Activated CD4-positive, alpha-beta T cell treated with anti-CD3 and anti-CD28 coated beads, Interleukin-2, amount 10 ng/mL, durations not matched to agents 7 days and 5 days (primary cell): ENCODE measurements around the gene STK32C. TPM values are rescaled to one million over a fixed set of nuclear protein-coding genes. Genes with fewer than 3 reads are reported as not detected.
A peak's percentile ranks its signal among the peaks of the same experiment; 100 is the strongest.

Experiments
- CTCF ChIA-PET: fragments of 350-600 bp; sonication (Branson Sonifier 250); formaldehyde crosslinking; loops from one replicate; lab custom pipeline; 2021; ENCODE audit warnings: antibody characterized with exemption; lab: Charles Lee
- POLR2A ChIA-PET: fragments of 350-600 bp; sonication (Branson Sonifier 250); formaldehyde crosslinking; loops from one replicate; lab custom pipeline; 2021; ENCODE audit warnings: antibody characterized with exemption; lab: Charles Lee
- DNase-seq: peaks from one replicate; pipeline ENCODE4 v3.0.0-alpha.2; 2020
- H3K27ac Mint-ChIP-seq: one replicate; pipeline ENCODE4 v1.8.0; 2021; ENCODE audit warnings: mild to moderate bottlenecking, moderate library complexity, mixed read lengths
- H3K27me3 Mint-ChIP-seq: one replicate; pipeline ENCODE4 v1.8.0; 2021; ENCODE audit warnings: mixed read lengths
- H3K36me3 Mint-ChIP-seq: one replicate; pipeline ENCODE4 v1.8.0; 2021; ENCODE audit warnings: low read depth, mixed read lengths
- H3K4me1 Mint-ChIP-seq: one replicate; pipeline ENCODE4 v1.8.0; 2021; ENCODE audit warnings: mixed read lengths
- H3K4me3 Mint-ChIP-seq: one replicate; pipeline ENCODE4 v1.8.0; 2021; ENCODE audit warnings: mild to moderate bottlenecking, moderate library complexity, mixed read lengths
- H3K9me3 Mint-ChIP-seq: one replicate; pipeline ENCODE4 v1.8.0; 2021; ENCODE audit warnings: mixed read lengths
- total RNA-seq, 2 experiments: library from RNA; stranded (reverse); gene quantifications; one replicate each; pipeline ENCODE4 v1.2.3, GENCODE V29; 2021

STK32C gene
- total RNA-seq, 2 experiments from 2014 or later = 11.1 to 15.2 TPM

- H3K4me1 Mint-ChIP-seq = no peaks in the 10 kb centered on the region
- POLR2A ChIA-PET = no interaction called here
- no peak overlapping the region for H3K4me3 Mint-ChIP-seq
- CTCF ChIA-PET = no interaction called here
- H3K9me3 Mint-ChIP-seq = peaks cover 2% of the 10 kb centered on the region
- no peak for DNase-seq
- H3K36me3 Mint-ChIP-seq = no peaks in the 10 kb centered on the region
- H3K27ac Mint-ChIP-seq = no peak overlapping the region
- no peaks in the 10 kb centered on the region for H3K27me3 Mint-ChIP-seq
Observed at GRCh38 chr10:132196178-132197113, 111.3 kb downstream of the STK32C start.

DNA sequence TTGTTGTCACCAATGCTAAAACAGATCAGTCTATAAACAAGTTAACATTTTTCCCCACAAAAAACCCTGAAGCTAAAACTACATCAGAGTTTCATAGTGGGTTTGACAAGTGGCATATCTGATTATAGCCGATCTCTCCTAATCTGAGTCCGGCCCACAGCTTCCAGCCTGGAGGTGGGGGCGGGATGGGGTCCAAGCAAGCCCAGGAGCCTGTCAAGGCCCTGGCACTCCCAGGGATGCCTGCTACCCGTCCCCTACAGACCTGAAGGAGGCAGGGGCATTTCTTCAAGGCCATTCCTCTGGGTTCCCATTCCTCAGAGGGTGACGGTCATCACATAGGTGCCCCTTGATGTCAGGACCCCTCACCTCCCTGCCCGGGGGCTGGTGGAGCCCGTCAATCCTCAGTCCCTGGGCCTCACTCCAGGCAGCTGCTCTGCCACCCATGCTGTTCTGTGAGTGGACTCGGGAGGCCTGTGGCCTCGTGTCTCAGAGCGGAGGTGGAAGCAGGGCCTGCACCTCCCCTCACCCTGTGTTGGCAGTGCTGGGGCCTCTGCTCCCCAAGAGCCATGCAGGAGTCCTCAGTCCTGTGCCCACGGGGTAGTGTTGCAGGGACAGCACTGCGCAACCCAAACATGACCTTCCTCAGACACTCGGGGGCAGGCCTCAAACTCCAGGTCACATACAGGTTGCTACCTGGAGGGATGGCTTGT, 112.2 kb downstream of the STK32C start:
- no peak for DNase-seq
- Mint-ChIP-seq H3K36me3 (no peaks in the 10 kb centered on the region), H3K4me3 (no peak overlapping the region), H3K27me3 (no peaks in the 10 kb centered on the region), H3K4me1 (no peaks in the 10 kb centered on the region), H3K27ac (no peak overlapping the region), H3K9me3 (peaks cover 4% of the 10 kb centered on the region)
- CTCF ChIA-PET = interaction anchor here (0.9 kb wide), 1 partner anchor 24 kb away, joined by 3 read pairs; no protein-coding TSS in a partner anchor
- POLR2A ChIA-PET = no interaction called here

GRCh38 chr10:132194726-132195125, 113.0 kb downstream of the STK32C start:
- DNase-seq = no peak
- H3K27me3 Mint-ChIP-seq = peaks cover 4% of the 10 kb centered on the region
- H3K4me3 Mint-ChIP-seq = no peak overlapping the region
- CTCF ChIA-PET = interaction anchor here (0.9 kb wide), 1 partner anchor 25 kb away, joined by 3 read pairs; no protein-coding TSS in a partner anchor
- no peak overlapping the region for H3K27ac Mint-ChIP-seq
- POLR2A ChIA-PET = no interaction called here
- peaks cover 5% of the 10 kb centered on the region for H3K9me3 Mint-ChIP-seq
- H3K36me3 Mint-ChIP-seq = no peaks in the 10 kb centered on the region
- no peaks in the 10 kb centered on the region for H3K4me1 Mint-ChIP-seq

DNA sequence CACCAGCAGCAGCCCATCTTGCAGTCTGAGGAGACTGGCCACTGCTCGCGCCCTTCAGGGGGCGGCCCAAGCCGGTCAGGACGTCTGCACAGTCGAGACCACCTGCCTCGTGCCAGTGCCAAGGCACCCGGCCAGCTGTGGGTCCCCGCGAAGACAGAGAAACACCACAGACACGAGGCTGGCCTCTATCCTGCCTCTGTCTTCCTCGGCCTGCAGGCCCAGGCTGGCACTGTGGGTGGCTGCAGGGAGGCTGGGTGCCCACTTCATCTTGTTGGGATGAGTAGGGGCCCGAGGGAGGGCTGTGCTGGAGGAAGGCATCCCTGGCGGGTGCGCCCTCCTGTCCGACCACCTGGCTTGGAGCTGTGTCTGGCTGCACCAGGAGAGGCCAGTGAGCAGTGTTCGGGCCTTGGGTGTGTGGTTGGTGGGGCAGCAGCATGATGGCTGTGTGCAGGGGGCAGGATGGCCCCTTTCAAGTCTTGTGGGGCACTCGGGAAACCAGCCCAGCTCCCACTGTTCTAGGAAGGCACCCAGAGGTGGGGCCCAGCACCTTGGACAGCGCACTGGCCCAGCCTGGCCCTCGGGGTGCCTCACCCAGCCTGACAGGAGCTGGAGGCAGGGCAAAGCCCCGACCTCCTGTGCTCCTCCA, 113.7 kb downstream of the STK32C start:
- Mint-ChIP-seq H3K4me1 (no peaks in the 10 kb centered on the region), H3K9me3 (peaks cover 5% of the 10 kb centered on the region), H3K4me3 (no peak overlapping the region), H3K27me3 (peaks cover 11% of the 10 kb centered on the region), H3K27ac (no peak overlapping the region), H3K36me3 (no peaks in the 10 kb centered on the region)
- DNase-seq = peak; percentile 47
- ChIA-PET POLR2A (no interaction called here), CTCF (no interaction called here)

- DNase-seq = no peak
- no peaks in the 10 kb centered on the region for H3K36me3 Mint-ChIP-seq
- H3K4me1 Mint-ChIP-seq = no peaks in the 10 kb centered on the region
- POLR2A ChIA-PET = no interaction called here
- peaks cover 20% of the 10 kb centered on the region for H3K27me3 Mint-ChIP-seq
- no peak overlapping the region for H3K4me3 Mint-ChIP-seq
- CTCF ChIA-PET = no interaction called here
- no peak overlapping the region for H3K27ac Mint-ChIP-seq
- H3K9me3 Mint-ChIP-seq = peaks cover 5% of the 10 kb centered on the region
Observed at GRCh38 chr10:132192991-132193665, 114.6 kb downstream of the STK32C start.

DNA sequence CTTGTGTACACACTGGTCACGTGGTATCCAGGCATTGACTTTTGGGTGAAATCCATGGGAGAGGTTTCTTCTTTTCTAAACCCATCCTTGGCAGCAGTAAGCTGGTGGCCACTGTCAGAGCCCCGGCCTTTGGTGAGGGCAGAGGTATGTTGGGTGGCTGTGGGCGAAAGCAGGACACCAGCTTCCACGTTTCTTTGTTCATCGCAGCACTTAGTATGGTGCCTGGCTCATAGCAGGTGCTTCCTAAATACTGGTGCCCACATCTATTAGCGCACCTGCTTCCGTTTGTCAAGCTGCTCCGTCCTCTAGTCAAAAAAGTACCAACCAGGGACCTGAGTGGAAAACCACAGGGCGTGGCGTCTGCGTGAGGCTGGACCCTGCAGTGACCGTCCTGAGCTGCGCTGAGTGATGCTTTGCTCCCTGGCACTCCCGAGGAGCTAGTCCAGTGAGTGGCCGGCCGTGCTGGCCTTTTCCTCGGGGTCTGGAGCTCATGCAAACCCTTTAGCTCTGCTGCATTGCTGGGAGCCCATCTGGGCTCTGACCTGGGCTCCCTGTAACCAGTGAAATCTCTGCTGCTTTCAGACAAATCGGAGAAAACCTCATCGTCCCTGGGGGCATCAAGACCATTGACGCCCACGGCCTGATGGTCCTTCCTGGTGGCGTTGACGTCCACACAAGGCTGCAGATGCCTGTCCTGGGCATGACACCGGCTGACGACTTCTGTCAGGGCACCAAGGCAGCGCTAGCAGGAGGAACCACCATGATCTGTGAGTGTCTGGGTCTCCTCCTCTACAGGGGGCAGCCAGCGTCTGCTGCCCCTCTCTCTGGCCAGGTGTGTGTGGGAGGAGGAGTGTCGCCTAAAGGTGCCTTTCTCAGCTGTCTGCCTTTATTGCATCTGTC, 115.4 kb downstream of the STK32C start:
- Mint-ChIP-seq H3K36me3 (no peaks in the 10 kb centered on the region), H3K4me3 (no peak overlapping the region), H3K27me3 (peaks cover 24% of the 10 kb centered on the region), H3K4me1 (no peaks in the 10 kb centered on the region), H3K9me3 (peaks cover 5% of the 10 kb centered on the region), H3K27ac (no peak overlapping the region)
- no peak for DNase-seq
- ChIA-PET POLR2A (no interaction called here), CTCF (no interaction called here)

- H3K36me3 Mint-ChIP-seq = no peaks in the 10 kb centered on the region
- H3K27me3 Mint-ChIP-seq = peaks cover 30% of the 10 kb centered on the region
- ChIA-PET POLR2A (interaction anchor here (0.6 kb wide), 1 partner anchor 257 kb away, joined by 3 read pairs; no protein-coding TSS in a partner anchor), CTCF (no interaction called here)
- H3K9me3 Mint-ChIP-seq = peaks cover 5% of the 10 kb centered on the region
- no peak overlapping the region for H3K27ac Mint-ChIP-seq
- no peak for DNase-seq
- peaks cover under 1% of the 10 kb centered on the region for H3K4me1 Mint-ChIP-seq
- H3K4me3 Mint-ChIP-seq = no peak overlapping the region
Observed at GRCh38 chr10:132189810-132190422, 117.8 kb downstream of the STK32C start.

- ChIA-PET CTCF (no interaction called here), POLR2A (no interaction called here)
- H3K27ac Mint-ChIP-seq = no peak overlapping the region
- peaks cover 5% of the 10 kb centered on the region for H3K9me3 Mint-ChIP-seq
- peaks cover 37% of the 10 kb centered on the region for H3K27me3 Mint-ChIP-seq
- no peaks in the 10 kb centered on the region for H3K36me3 Mint-ChIP-seq
- H3K4me1 Mint-ChIP-seq = peaks cover 3% of the 10 kb centered on the region
- no peak for DNase-seq
- H3K4me3 Mint-ChIP-seq = no peak overlapping the region
Observed at GRCh38 chr10:132189016-132189415, 118.7 kb downstream of the STK32C start.

DNA sequence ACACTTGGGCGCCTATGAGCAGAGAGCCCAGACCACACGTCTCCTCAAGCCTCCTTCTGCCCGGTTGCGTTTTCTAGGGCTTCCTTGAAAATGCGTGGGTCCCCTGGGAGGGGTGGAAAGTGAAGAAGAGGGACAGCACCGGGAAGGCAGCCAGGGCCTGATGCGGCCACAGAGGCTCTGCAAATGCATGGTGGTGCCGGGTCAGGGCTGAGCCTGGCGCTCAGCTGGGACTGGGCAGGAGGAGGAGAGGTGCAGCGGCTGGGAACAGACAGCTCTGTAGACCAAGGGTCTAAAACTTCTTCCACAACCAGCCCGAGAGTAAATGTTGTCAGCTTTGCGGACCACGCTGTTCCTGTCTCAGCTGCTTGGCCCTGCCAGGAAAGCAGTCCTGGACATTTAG, 119.4 kb downstream of the STK32C start:
- H3K27ac Mint-ChIP-seq = no peak overlapping the region
- DNase-seq = no peak
- no peaks in the 10 kb centered on the region for H3K36me3 Mint-ChIP-seq
- ChIA-PET CTCF (interaction anchor here (0.6 kb wide), 1 partner anchor 25 kb away, joined by 3 read pairs; no protein-coding TSS in a partner anchor), POLR2A (no interaction called here)
- H3K27me3 Mint-ChIP-seq = peaks cover 43% of the 10 kb centered on the region
- peaks cover 3% of the 10 kb centered on the region for H3K4me1 Mint-ChIP-seq
- peaks cover 5% of the 10 kb centered on the region for H3K9me3 Mint-ChIP-seq
- no peak overlapping the region for H3K4me3 Mint-ChIP-seq

DNA sequence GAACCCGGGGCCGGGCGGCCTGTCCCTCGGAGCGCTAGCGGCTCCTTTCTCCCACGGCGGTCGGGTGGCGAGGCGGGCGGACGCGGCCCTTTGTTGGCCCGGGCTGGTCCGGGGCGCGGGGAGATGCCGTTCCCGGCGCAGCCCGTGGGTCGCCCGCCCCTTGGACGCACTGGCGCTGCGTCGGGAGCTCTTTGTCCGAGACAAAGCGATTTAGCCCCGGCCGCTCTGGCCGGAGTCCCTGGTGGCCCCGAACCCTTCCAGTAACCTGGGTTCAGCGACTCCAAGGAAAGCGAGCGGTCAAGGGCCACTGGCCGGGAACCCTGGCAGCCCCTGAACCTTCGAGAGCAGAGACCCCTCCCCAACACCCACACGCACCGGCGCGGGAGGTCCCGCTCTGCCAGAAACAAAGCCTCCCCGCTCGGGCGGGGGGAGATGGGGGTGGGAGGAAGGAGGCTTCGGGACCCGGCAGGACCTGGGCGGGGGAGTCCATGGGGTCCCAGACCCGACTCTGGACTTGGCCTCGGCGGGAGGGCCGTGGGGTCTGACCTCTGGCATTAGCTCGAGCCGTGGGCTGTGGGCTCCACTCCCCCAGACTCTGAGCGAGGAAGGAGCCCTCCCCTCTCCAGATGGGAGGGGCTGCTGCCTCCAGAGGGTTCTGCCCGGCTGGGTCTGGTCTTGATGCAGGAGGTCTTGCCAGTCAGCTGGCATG, 120.2 kb downstream of the STK32C start:
- H3K9me3 Mint-ChIP-seq = peaks cover 5% of the 10 kb centered on the region
- H3K36me3 Mint-ChIP-seq = no peaks in the 10 kb centered on the region
- peaks cover 46% of the 10 kb centered on the region for H3K27me3 Mint-ChIP-seq
- no peak for DNase-seq
- no peak overlapping the region for H3K27ac Mint-ChIP-seq
- peaks cover 3% of the 10 kb centered on the region for H3K4me1 Mint-ChIP-seq
- CTCF ChIA-PET = interaction anchor here (0.9 kb wide), 1 partner anchor 12 kb away, joined by 3 read pairs; no protein-coding TSS in a partner anchor
- POLR2A ChIA-PET = no interaction called here
- H3K4me3 Mint-ChIP-seq = no peak overlapping the region
